ENCODE data around the gene PFKFB3.

The PFKFB3 gene

GRCh38 chr10:6170638-6171037, 32.1 kb upstream of the PFKFB3 start:
- Histone ChIP-seq H3K4me2 (no peak overlapping the region), H3K27ac (no peak overlapping the region), H2AFZ (ENCODE audit: low read depth) (no peak overlapping the region), H3K27me3 (ENCODE audit: insufficient read depth, low read depth) (no peaks in the 10 kb centered on the region), H3K9ac (no peak overlapping the region), H3K4me1 (ENCODE audit: low read depth, poor library complexity, severe bottlenecking) (no peaks in the 10 kb centered on the region), H3K79me2 (ENCODE audit: insufficient read depth, low read depth) (peaks cover 44% of the 10 kb centered on the region; the same call in 1 of the 2 replicates), H3K36me3 (ENCODE audit: insufficient read depth) (no peaks in the 10 kb centered on the region), H3K4me3 (IDR thresholded peaks at IDR 0.05; ENCODE audit: insufficient read depth, low read depth, low read length) (no peak overlapping the region), H4K20me1 (ENCODE audit: insufficient read depth) (no peaks in the 10 kb centered on the region)
- no peak for TF ChIP-seq CTCF (conservative IDR thresholded peaks at IDR 0.05; ENCODE audit: low read depth, low read length)

- Histone ChIP-seq H2AFZ (ENCODE audit: low read depth) (no peak overlapping the region), H3K79me2 (ENCODE audit: insufficient read depth, low read depth) (peaks cover 30% of the 10 kb centered on the region; the same call in 1 of the 2 replicates), H3K36me3 (ENCODE audit: insufficient read depth) (no peaks in the 10 kb centered on the region), H3K4me1 (ENCODE audit: low read depth, poor library complexity, severe bottlenecking) (no peaks in the 10 kb centered on the region), H3K27me3 (ENCODE audit: insufficient read depth, low read depth) (no peaks in the 10 kb centered on the region), H3K4me2 (no peak overlapping the region), H4K20me1 (ENCODE audit: insufficient read depth) (no peaks in the 10 kb centered on the region), H3K4me3 (IDR thresholded peaks at IDR 0.05; ENCODE audit: insufficient read depth, low read depth, low read length) (no peak overlapping the region), H3K27ac (no peak overlapping the region), H3K9ac (no peak overlapping the region)
- TF ChIP-seq CTCF (conservative IDR thresholded peaks at IDR 0.05; ENCODE audit: low read depth, low read length) = no peak
Measured at GRCh38 chr10:6171881-6172695, 30.6 kb upstream of the PFKFB3 start.

GRCh38 chr10:6173203-6173602, 29.5 kb upstream of the PFKFB3 start:
- Histone ChIP-seq H3K79me2 (ENCODE audit: insufficient read depth, low read depth) (peaks cover 20% of the 10 kb centered on the region; the same call in 1 of the 2 replicates), H3K9ac (no peak overlapping the region), H3K4me3 (IDR thresholded peaks at IDR 0.05; ENCODE audit: insufficient read depth, low read depth, low read length) (no peak overlapping the region), H3K4me2 (no peak overlapping the region), H3K4me1 (ENCODE audit: low read depth, poor library complexity, severe bottlenecking) (no peaks in the 10 kb centered on the region), H2AFZ (ENCODE audit: low read depth) (no peak overlapping the region), H3K36me3 (ENCODE audit: insufficient read depth) (no peaks in the 10 kb centered on the region), H3K27me3 (ENCODE audit: insufficient read depth, low read depth) (no peaks in the 10 kb centered on the region), H4K20me1 (ENCODE audit: insufficient read depth) (no peaks in the 10 kb centered on the region), H3K27ac (no peak overlapping the region)
- TF ChIP-seq CTCF (conservative IDR thresholded peaks at IDR 0.05; ENCODE audit: low read depth, low read length) = 0 out of 2 replicates have a peak, but pooled peaks have one; percentile 20

- H3K4me2 ChIP-seq = no peak overlapping the region
- TF ChIP-seq CTCF (conservative IDR thresholded peaks at IDR 0.05; ENCODE audit: low read depth, low read length) = no peak
Measured at GRCh38 chr10:6174201-6174874, 28.4 kb upstream of the PFKFB3 start.

More at GRCh38 chr10:6174201-6174874, 28.4 kb upstream of the PFKFB3 start:
- peaks cover 11% of the 10 kb centered on the region; the same call in 1 of the 2 replicates for H3K79me2 ChIP-seq (ENCODE audit: insufficient read depth, low read depth)
- no peaks in the 10 kb centered on the region for H4K20me1 ChIP-seq (ENCODE audit: insufficient read depth)
- H3K36me3 ChIP-seq (ENCODE audit: insufficient read depth) = no peaks in the 10 kb centered on the region
- H2AFZ ChIP-seq (ENCODE audit: low read depth) = no peak overlapping the region
- no peak overlapping the region for H3K4me3 ChIP-seq (IDR thresholded peaks at IDR 0.05; ENCODE audit: insufficient read depth, low read depth, low read length)
- H3K4me1 ChIP-seq (ENCODE audit: low read depth, poor library complexity, severe bottlenecking) = no peaks in the 10 kb centered on the region
- no peak overlapping the region for H3K9ac ChIP-seq
- H3K27me3 ChIP-seq (ENCODE audit: insufficient read depth, low read depth) = no peaks in the 10 kb centered on the region
- H3K27ac ChIP-seq = no peak overlapping the region
